Lung (tissue), 12 donors: ENCODE measurements around the gene TSEN2. TPM values are rescaled to one million over a fixed set of nuclear protein-coding genes. Genes with fewer than 3 reads are reported as not detected.
A peak's percentile ranks its signal among the peaks of the same experiment; 100 is the strongest.

Source experiments
- ATAC-seq: fragments of 200-7000 bp; cut with Tn5 transposase; one replicate; pipeline ENCODE4 v1.9.1; 2020; ENCODE audit warnings: moderate number of reproducible peaks; ENCODE audit not compliant: insufficient read depth, low FRiP score
- DNase-seq, 3 donors: peaks; one replicate each; pipeline ENCODE4 v3.0.0-alpha.2; 2013 to 2017
- H3K27ac ChIP-seq, 2 donors: one replicate each; pipeline ENCODE4 v1.5.1; 2013; ENCODE audit warnings: mild to moderate bottlenecking in 2 of 2, moderate library complexity in 2 of 2, control low read depth in 1 of 2, inconsistent platforms in 1 of 2, low read depth in 1 of 2, low read length in 1 of 2
- H3K27me3 ChIP-seq, 3 donors: one replicate each; pipeline ENCODE4 v1.5.1; 2013; ENCODE audit warnings: low read length in 2 of 3; ENCODE audit not compliant: control insufficient read depth in 3 of 3, insufficient read depth in 3 of 3
- H3K36me3 ChIP-seq, 4 donors: one replicate each; pipeline ENCODE4 v1.5.1; 2013; ENCODE audit warnings: low read length in 4 of 4, mild to moderate bottlenecking in 1 of 4, moderate library complexity in 1 of 4; ENCODE audit not compliant: control insufficient read depth in 4 of 4, insufficient read depth in 4 of 4
- H3K4me1 ChIP-seq, 5 donors: one replicate each; pipeline ENCODE4 v1.5.1; 2013; ENCODE audit warnings: low read length in 5 of 5, mild to moderate bottlenecking in 2 of 5, moderate library complexity in 1 of 5; ENCODE audit not compliant: control insufficient read depth in 5 of 5, insufficient read depth in 5 of 5
- H3K4me3 ChIP-seq: one replicate; pipeline ENCODE4 v1.5.1; 2013; ENCODE audit warnings: mild to moderate bottlenecking, control low read depth, moderate library complexity
- H3K9ac ChIP-seq, 2 donors: one replicate each; pipeline ENCODE4 v1.5.1; 2013; ENCODE audit warnings: low read length in 2 of 2, control low read depth in 1 of 2; ENCODE audit not compliant: insufficient read depth in 1 of 2
- H3K9me3 ChIP-seq, 4 donors: one replicate each; pipeline ENCODE4 v1.5.1; 2013; ENCODE audit warnings: low read length in 3 of 4, mild to moderate bottlenecking in 1 of 4, moderate library complexity in 1 of 4; ENCODE audit not compliant: control insufficient read depth in 4 of 4, insufficient read depth in 3 of 4
- CTCF ChIP-seq: IDR thresholded peaks from 2 replicates; pipeline ENCODE4 v1.5.1; 2012; ENCODE audit warnings: mild to moderate bottlenecking; ENCODE audit errors: control extremely low read depth, extremely low read depth
- WGBS, 2 donors: extraction: QIAGEN DNeasy Blood & Tissue Kit; methylation state at CpG; one replicate each; pipeline ENCODE4 v1.1.7; 2013; 5-methylcytosine and 5-hydroxymethylcytosine counted together
- polyA plus RNA-seq, 2 donors: library from polyadenylated mRNA; stranded (reverse); fragments of 200-250 nt; gene quantifications; one replicate each; pipeline ENCODE4 v1.2.1, GENCODE V29; 2013
- total RNA-seq, 2 donors: library from RNA; depleted of rRNA in 1 of 2; stranded (reverse); fragments of >200 nt in 1 of 2; gene quantifications; one replicate each; pipeline ENCODE4 v1.2.1, GENCODE V29; 2014 to 2021
- donor health status: control.
- donor health status: control.
- donor health status: Bipolar disorder and iron deficiency.
- donor health status: healthy.
- donor health status: DM: yes; HTN: yes; CAD: no.

Gene TSEN2
- total and polyA plus RNA-seq, 4 donors: 9.0 to 16.7 (median 15.6) TPM

GRCh38 chr3:12559520-12559919 is 75.2 kb downstream of the TSEN2 start:
- ATAC-seq: no peak
- Histone ChIP-seq H3K4me1 (peaks cover 5 to 24% (median 12%) of the 10 kb centered on the region in 5 donors), H3K36me3 (peaks cover 0 to 2% (median 0%) of the 10 kb centered on the region in 4 donors), H3K27ac (no peak overlapping the region), H3K27me3 (no peaks in the 10 kb centered on the region), H3K9ac (no peak overlapping the region), H3K4me3 (no peak overlapping the region), H3K9me3 (no peaks in the 10 kb centered on the region)
- TF ChIP-seq CTCF: no peak
- 90 to 94% methylated on average over 3 of the region's 3 CpGs for WGBS, 2 donors
- no peak for DNase-seq

- Histone ChIP-seq H3K4me1 (peaks cover 5 to 24% (median 12%) of the 10 kb centered on the region in 5 donors), H3K27ac (peak overlapping the region in 1 of 2 donors; percentile 37)
Measured at GRCh38 chr3:12560505-12561190, 76.4 kb downstream of the TSEN2 start.

DNA sequence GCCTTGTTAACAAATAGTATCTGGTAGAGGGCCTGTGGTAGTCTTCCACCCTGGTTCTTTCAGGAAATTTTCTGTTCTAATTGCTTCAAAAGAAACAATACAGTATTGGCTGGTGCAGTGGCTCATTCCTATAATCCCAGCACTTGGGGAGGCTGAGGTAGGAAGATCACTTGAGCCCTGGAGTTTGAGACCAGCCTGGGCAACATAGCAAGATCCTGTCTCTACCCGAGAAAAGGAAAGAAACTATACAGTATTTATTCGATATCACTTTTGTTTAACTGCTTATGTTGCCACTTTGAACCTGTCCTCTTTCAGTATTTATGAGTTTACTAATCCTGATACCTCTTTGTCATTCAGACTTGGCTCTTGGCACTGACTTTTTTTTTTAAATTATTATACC is 77.1 kb downstream of the TSEN2 start:
- Histone ChIP-seq H3K9ac (no peak overlapping the region), H3K4me3 (no peak overlapping the region), H3K27me3 (no peaks in the 10 kb centered on the region), H3K9me3 (no peaks in the 10 kb centered on the region), H3K36me3 (peaks cover 0 to 2% (median 0%) of the 10 kb centered on the region in 4 donors), H3K27ac (peak overlapping the region in 1 of 2 donors; percentile 7), H3K4me1 (peaks cover 5 to 24% (median 12%) of the 10 kb centered on the region in 5 donors)
- WGBS, 2 donors: 84 to 85% methylated on average over 2 of the region's 2 CpGs
- ATAC-seq (no peak), DNase-seq (no peak)
- no peak for TF ChIP-seq CTCF

More at GRCh38 chr3:12560505-12561190, 76.4 kb downstream of the TSEN2 start:
- Histone ChIP-seq H3K9me3 (no peaks in the 10 kb centered on the region), H3K36me3 (peaks cover 0 to 2% (median 0%) of the 10 kb centered on the region in 4 donors), H3K9ac (no peak overlapping the region), H3K27me3 (no peaks in the 10 kb centered on the region), H3K4me3 (no peak overlapping the region)
- ATAC-seq: no peak
- DNase-seq: no peak
- TF ChIP-seq CTCF: no peak
- WGBS, 2 donors: 83 to 88% methylated on average over 5 of the region's 5 CpGs
